HEK293 (cell line): ENCODE measurements around the gene SLC25A42.

Experiments used
- CTCF ChIA-PET: fragments of 350-600 bp; formaldehyde crosslinking; extraction: SDS; loops from one replicate; lab custom pipeline; 2021; ENCODE audit warnings: antibody characterized with exemption; lab: Yijun Ruan, JAX
- POLR2A ChIA-PET: fragments of 300-600 bp; formaldehyde crosslinking; extraction: SDS; loops from one replicate; lab custom pipeline; 2020; ENCODE audit warnings: antibody characterized with exemption, inconsistent platforms; lab: Yijun Ruan, JAX
- H3K27ac ChIP-seq: fragments of 200-500 bp; sonication (Bioruptor generic); 2 replicates; pipeline ENCODE4 v1.5.1; 2014; ENCODE audit warnings: low read depth, low read length, control low read depth, inconsistent platforms; ENCODE audit errors: extremely low read depth
- H3K36me3 ChIP-seq, 2 experiments: fragments of 200-500 bp in 1 of 2; sonication (Bioruptor generic) in 1 of 2; 1 replicate in 1 of 2; 2 replicates in 1 of 2; pipeline ENCODE4 v1.5.1; 2014 to 2017; ENCODE audit warnings: inconsistent platforms in 2 of 2, low read length in 2 of 2; ENCODE audit not compliant: control insufficient read depth in 2 of 2, insufficient read depth in 1 of 2
- H3K4me1 ChIP-seq: fragments of 200-500 bp; sonication (Bioruptor generic); 2 replicates; pipeline ENCODE4 v1.5.1; 2014; ENCODE audit warnings: mild to moderate bottlenecking, low read length, inconsistent platforms; ENCODE audit not compliant: control insufficient read depth, insufficient read depth
- H3K4me3 ChIP-seq: 2 replicates; pipeline ENCODE4 v1.5.1; 2011; ENCODE audit warnings: low read depth, mild to moderate bottlenecking, control low read depth, low read length, moderate library complexity
- H3K9me3 ChIP-seq: fragments of 200-500 bp; sonication (Bioruptor generic); 2 replicates; pipeline ENCODE4 v1.5.1; 2014; ENCODE audit warnings: low read depth, low read length, inconsistent platforms; ENCODE audit not compliant: control insufficient read depth, insufficient read depth
- EGR2 ChIP-seq: fragments of 450-650 bp; formaldehyde crosslinking; IDR thresholded peaks from 2 replicates; pipeline ENCODE4 v1.5.1; 2016; ENCODE audit warnings: low read depth, missing biosample characterization, missing genetic modification characterization
- FEZF1 ChIP-seq: fragments of 450-650 bp; formaldehyde crosslinking; IDR thresholded peaks from 2 replicates; pipeline ENCODE4 v1.5.1; 2016; ENCODE audit warnings: missing biosample characterization, missing genetic modification characterization
- KLF9 ChIP-seq: fragments of 450-650 bp; formaldehyde crosslinking; IDR thresholded peaks from 2 replicates; pipeline ENCODE4 v1.5.1; 2016; ENCODE audit warnings: missing biosample characterization, missing genetic modification characterization, low read depth
- SCRT2 ChIP-seq: fragments of 450-650 bp; formaldehyde crosslinking; IDR thresholded peaks from 2 replicates; pipeline ENCODE4 v1.5.1; 2016; ENCODE audit warnings: missing biosample characterization, missing genetic modification characterization
- SP3 ChIP-seq: fragments of 450-650 bp; formaldehyde crosslinking; IDR thresholded peaks from 2 replicates; pipeline ENCODE4 v1.5.1; 2016; ENCODE audit warnings: missing biosample characterization, missing genetic modification characterization
- ZBTB17 ChIP-seq: fragments of 450-650 bp; formaldehyde crosslinking; IDR thresholded peaks from 2 replicates; pipeline ENCODE4 v1.5.1; 2016; ENCODE audit warnings: missing biosample characterization, missing genetic modification characterization
- ZBTB20 ChIP-seq: fragments of 450-650 bp; formaldehyde crosslinking; IDR thresholded peaks from 2 replicates; pipeline ENCODE4 v1.5.1; 2016; ENCODE audit warnings: missing biosample characterization, missing genetic modification characterization
- ZBTB26 ChIP-seq: fragments of 450-650 bp; formaldehyde crosslinking; optimal IDR thresholded peaks from 2 replicates; pipeline ENCODE3; 2016; ENCODE audit warnings: missing biosample characterization, mild to moderate bottlenecking, missing genetic modification characterization
- ZBTB8A ChIP-seq: fragments of 450-650 bp; formaldehyde crosslinking; IDR thresholded peaks from 2 replicates; pipeline ENCODE4 v1.5.1; 2016; ENCODE audit warnings: missing biosample characterization, missing genetic modification characterization
- ZFHX2 ChIP-seq: fragments of 450-650 bp; formaldehyde crosslinking; conservative IDR thresholded peaks from 2 replicates; pipeline ENCODE4 v1.5.1; 2016; ENCODE audit warnings: missing biosample characterization, missing genetic modification characterization
- ZFP37 ChIP-seq: fragments of 450-650 bp; formaldehyde crosslinking; IDR thresholded peaks from 2 replicates; pipeline ENCODE4 v1.5.1; 2016; ENCODE audit warnings: missing biosample characterization, missing genetic modification characterization
- ZNF335 ChIP-seq: fragments of 450-650 bp; formaldehyde crosslinking; conservative IDR thresholded peaks from 2 replicates; pipeline ENCODE4 v1.5.1; 2016; ENCODE audit warnings: missing biosample characterization, missing genetic modification characterization
- ZNF398 ChIP-seq: fragments of 450-650 bp; formaldehyde crosslinking; IDR thresholded peaks from 2 replicates; pipeline ENCODE4 v1.5.1; 2017; ENCODE audit warnings: missing biosample characterization, missing genetic modification characterization
- ZNF514 ChIP-seq: fragments of 450-650 bp; formaldehyde crosslinking; IDR thresholded peaks from 2 replicates; pipeline ENCODE4 v1.5.1; 2016; ENCODE audit warnings: missing biosample characterization, missing genetic modification characterization
- ZNF558 ChIP-seq: fragments of 450-650 bp; formaldehyde crosslinking; IDR thresholded peaks from 2 replicates; pipeline ENCODE4 v1.5.1; 2016; ENCODE audit warnings: missing biosample characterization, missing genetic modification characterization
- ZNF580 ChIP-seq: fragments of 450-650 bp; formaldehyde crosslinking; IDR thresholded peaks from 2 replicates; pipeline ENCODE4 v1.5.1; 2016; ENCODE audit warnings: missing biosample characterization, missing genetic modification characterization
- ZNF596 ChIP-seq: fragments of 450-650 bp; IDR thresholded peaks from 2 replicates; pipeline ENCODE4 v1.5.0; 2018; ENCODE audit warnings: missing biosample characterization, mild to moderate bottlenecking, missing genetic modification characterization, moderate library complexity
- ZSCAN16 ChIP-seq: fragments of 450-650 bp; formaldehyde crosslinking; IDR thresholded peaks from 2 replicates; pipeline ENCODE4 v1.5.1; 2016; ENCODE audit warnings: missing biosample characterization, missing genetic modification characterization
- TF ChIP-seq, protein P1 (sequence below): fragments of 450-650 bp; formaldehyde crosslinking; IDR thresholded peaks from 2 replicates; pipeline ENCODE4 v1.5.1; 2016; ENCODE audit warnings: missing biosample characterization, missing genetic modification characterization

Gene SLC25A42

DNA sequence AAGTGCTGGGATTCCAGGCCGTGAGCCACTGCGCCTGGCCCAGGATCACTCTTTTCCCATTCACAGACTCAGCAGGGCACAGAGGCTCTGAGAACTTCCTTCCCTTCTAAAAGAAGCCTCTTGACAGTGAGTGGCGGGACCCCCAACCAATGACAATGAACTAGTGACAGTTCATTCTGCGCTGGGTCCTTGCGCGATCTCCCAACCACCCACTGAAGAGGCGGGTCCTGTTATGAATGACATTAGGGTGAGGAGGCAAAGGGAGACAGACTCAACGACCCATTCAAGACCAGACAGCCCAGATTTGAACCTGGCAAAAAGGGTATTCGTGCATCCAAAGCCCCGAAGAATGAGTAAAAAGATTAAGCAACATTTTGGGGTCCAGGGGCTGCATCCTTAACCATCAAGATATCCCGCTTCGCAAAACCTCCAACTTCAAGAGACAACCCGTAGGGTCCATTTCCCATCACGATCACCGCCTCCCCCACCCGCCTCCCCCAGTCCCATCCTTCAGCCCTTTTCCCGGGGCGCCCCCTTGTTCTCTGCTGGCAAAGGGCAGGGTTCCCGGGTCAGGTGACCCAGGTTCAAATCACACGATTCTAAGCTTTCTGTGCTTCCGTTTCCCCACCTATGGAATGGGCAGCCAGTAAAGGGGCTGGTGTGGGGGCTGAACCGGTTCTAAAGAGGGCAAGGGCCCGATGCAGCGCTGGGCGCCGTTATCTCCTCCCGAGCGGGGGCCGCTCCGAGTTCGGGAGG, 31.2 kb upstream of the SLC25A42 start (continued):
- TF ChIP-seq ZFP37 (no peak), ZNF514 (tag by site-specific recombination) (no peak), ZBTB26 (peak; percentile 11), ZBTB20 (tag by site-specific recombination) (peak; percentile 55; the same call in 1 of the 2 replicates), ZSCAN16 (tag by site-specific recombination) (peak; percentile 99), EGR2 (0 out of 2 replicates have a peak, but pooled peaks have one; percentile 22), KLF9 (tag by site-specific recombination) (no peak; the same call in 1 of the 2 replicates), ZNF596 (tag by site-specific recombination) (no peak), SP3 (tag by site-specific recombination) (peak; percentile 65), ZFHX2 (peak; percentile 20; the same call in 1 of the 2 replicates), ZBTB8A (tag by site-specific recombination) (peak; percentile 70), ZNF335 (tag by site-specific recombination) (peak; percentile 78), ZNF558 (no peak), FEZF1 (no peak), ZBTB17 (tag by site-specific recombination) (peak; percentile 58), SCRT2 (tag by site-specific recombination) (no peak)
- TF ChIP-seq, protein P1, sequence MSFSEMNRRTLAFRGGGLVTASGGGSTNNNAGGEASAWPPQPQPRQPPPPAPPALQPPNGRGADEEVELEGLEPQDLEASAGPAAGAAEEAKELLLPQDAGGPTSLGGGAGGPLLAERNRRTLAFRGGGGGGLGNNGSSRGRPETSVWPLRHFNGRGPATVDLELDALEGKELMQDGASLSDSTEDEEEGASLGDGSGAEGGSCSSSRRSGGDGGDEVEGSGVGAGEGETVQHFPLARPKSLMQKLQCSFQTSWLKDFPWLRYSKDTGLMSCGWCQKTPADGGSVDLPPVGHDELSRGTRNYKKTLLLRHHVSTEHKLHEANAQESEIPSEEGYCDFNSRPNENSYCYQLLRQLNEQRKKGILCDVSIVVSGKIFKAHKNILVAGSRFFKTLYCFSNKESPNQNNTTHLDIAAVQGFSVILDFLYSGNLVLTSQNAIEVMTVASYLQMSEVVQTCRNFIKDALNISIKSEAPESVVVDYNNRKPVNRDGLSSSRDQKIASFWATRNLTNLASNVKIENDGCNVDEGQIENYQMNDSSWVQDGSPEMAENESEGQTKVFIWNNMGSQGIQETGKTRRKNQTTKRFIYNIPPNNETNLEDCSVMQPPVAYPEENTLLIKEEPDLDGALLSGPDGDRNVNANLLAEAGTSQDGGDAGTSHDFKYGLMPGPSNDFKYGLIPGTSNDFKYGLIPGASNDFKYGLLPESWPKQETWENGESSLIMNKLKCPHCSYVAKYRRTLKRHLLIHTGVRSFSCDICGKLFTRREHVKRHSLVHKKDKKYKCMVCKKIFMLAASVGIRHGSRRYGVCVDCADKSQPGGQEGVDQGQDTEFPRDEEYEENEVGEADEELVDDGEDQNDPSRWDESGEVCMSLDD (tag by site-specific recombination): peak; percentile 45; the same call in 1 of the 2 replicates

DNA sequence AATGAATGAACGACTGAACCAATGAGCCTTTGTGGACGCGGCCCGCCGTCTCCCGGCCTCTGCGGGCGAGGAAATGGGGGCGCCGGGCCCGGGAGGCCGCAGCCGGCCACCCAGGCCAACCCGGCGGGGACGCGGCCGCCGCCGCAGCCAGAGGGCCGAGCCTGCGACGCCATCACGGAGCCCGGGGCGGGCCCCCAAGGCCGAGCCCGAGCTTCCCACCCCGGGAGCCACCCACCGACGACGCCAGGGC, 30.7 kb upstream of the SLC25A42 start:
- peaks cover 30 to 56% of the 10 kb centered on the region in 2 experiments for H3K36me3 ChIP-seq

More for the DNA sequence above, 30.7 kb upstream of the SLC25A42 start:
- ChIA-PET CTCF (no interaction called here), POLR2A (interaction anchor here (0.5 kb wide), 1 partner anchor 109 kb away, joined by 3 read pairs; no protein-coding TSS in a partner anchor)
- TF ChIP-seq ZNF398 (tag by site-specific recombination): no peak
- no peak for TF ChIP-seq ZNF580 (tag by site-specific recombination)
- TF ChIP-seq ZBTB20 (tag by site-specific recombination): 0 out of 2 replicates have a peak, but pooled peaks have one; percentile 20
- no peaks in the 10 kb centered on the region for H3K9me3 ChIP-seq
- no peaks in the 10 kb centered on the region for H3K4me1 ChIP-seq
- H3K4me3 ChIP-seq: peak overlapping the region; percentile 68
- peak overlapping the region; percentile 94 for H3K27ac ChIP-seq
